H1 (cell line): ENCODE data around the gene DCAF4L1. TPM values are rescaled to one million over a fixed set of nuclear protein-coding genes. Genes with fewer than 3 reads are reported as not detected.

Experiments
- BACH1 ChIP-seq: IDR thresholded peaks from 2 replicates; pipeline ENCODE4 v1.6.1; 2012; ENCODE audit warnings: low read length, improper control_type of control experiment
- CTBP2 ChIP-seq: IDR thresholded peaks from 2 replicates; pipeline ENCODE4 v1.7.0; 2011; ENCODE audit warnings: borderline replicate concordance, mild to moderate bottlenecking, moderate library complexity, mixed read lengths, low read length; ENCODE audit not compliant: insufficient read depth, insufficient read length
- EGR1 ChIP-seq: IDR thresholded peaks from 2 replicates; pipeline ENCODE4 v1.6.1; 2011; ENCODE audit warnings: low read depth, low read length, borderline replicate concordance
- GABPA ChIP-seq: IDR thresholded peaks from 2 replicates; pipeline ENCODE4 v1.6.1; 2011; ENCODE audit warnings: mild to moderate bottlenecking, low read length, moderate library complexity, borderline replicate concordance; ENCODE audit not compliant: insufficient read depth
- GTF2F1 ChIP-seq: IDR thresholded peaks from 2 replicates; pipeline ENCODE4 v1.6.1; 2012; ENCODE audit warnings: low read depth, low read length, improper control_type of control experiment, borderline replicate concordance
- RXRA ChIP-seq: IDR thresholded peaks from 2 replicates; pipeline ENCODE4 v1.6.1; 2011; ENCODE audit warnings: low read depth, mild to moderate bottlenecking, low read length, moderate library complexity; ENCODE audit not compliant: insufficient read depth
- SIX5 ChIP-seq: IDR thresholded peaks from 2 replicates; pipeline ENCODE4 v1.6.1; 2011; ENCODE audit warnings: mild to moderate bottlenecking, low read depth, low read length
- polyA plus RNA-seq, 7 experiments: library from polyadenylated mRNA; depleted of rRNA in 3 of 7; stranded (reverse) in 5 of 7; unstranded in 2 of 7; fragments of >200 nt in 5 of 7; fragments of 200-250 nt in 2 of 7; gene quantifications; 1 replicate in 5 of 7; 2 replicates in 1 of 7; 4 replicates in 1 of 7; pipeline versions ENCODE4 v1.2.1 to v1.2.3, GENCODE V29; 2011 to 2013; ENCODE audit warnings: missing spikeins in 2 of 7, mixed read lengths in 2 of 7
- total RNA-seq: library from RNA; stranded (reverse); fragmentation: NEBNext Ultra II Directional; extraction: Animal tissue kit (Norgen Biotek cat#: 25700); gene quantifications from 2 replicates; pipeline ENCODE4 v1.2.1, GENCODE V29; 2021
- TF ChIP-seq, protein P1 (sequence below): fragments of 300-600 bp; sonication (generic); IDR thresholded peaks from 2 replicates; pipeline ENCODE4 v1.7.1; 2012; ENCODE audit warnings: low read length, moderate library complexity, mild to moderate bottlenecking, inconsistent platforms; ENCODE audit not compliant: insufficient replicate concordance
- TF ChIP-seq, protein P2 (sequence below): IDR thresholded peaks from 2 replicates; pipeline ENCODE4 v1.6.1; 2012; ENCODE audit warnings: inconsistent platforms

Gene DCAF4L1
- total and polyA plus RNA-seq, 2 of the 8 experiments (the other 6 are each of a cell fraction or from before 2014, with no cell fraction given) = 0.06 to 0.15 TPM

DNA sequence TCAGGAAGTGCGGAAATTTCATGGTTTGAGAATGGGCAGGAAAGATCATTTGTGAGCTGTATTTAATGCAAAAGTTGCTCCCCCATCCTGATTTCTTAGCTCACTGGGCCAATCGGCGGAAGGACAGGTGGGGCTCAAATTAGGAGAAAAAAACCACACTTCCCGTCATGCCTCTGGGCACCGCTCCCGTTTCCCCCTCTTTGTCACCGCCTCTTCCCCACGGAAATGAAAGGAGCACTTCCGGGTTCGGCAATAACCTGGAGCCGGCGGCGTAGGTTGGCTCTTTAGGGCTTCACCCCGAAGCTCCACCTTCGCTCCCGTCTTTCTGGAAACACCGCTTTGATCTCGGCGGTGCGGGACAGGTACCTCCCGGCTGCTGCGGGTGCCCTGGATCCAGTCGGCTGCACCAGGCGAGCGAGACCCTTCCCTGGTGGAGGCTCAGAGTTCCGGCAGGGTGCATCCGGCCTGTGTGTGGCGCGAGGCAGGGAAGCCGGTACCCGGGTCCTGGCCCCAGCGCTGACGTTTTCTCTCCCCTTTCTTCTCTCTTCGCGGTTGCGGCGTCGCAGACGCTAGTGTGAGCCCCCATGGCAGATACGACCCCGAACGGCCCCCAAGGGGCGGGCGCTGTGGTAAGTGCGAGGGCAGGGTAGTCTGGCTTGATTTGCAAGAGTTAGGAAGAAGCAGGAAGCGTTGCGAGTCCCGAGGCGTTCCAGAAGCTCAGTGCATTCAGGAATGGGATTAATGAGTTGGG lies 46.5 kb upstream of the DCAF4L1 start, which contains the start of gene TMEM33 (continued):
- TF ChIP-seq, protein P1, sequence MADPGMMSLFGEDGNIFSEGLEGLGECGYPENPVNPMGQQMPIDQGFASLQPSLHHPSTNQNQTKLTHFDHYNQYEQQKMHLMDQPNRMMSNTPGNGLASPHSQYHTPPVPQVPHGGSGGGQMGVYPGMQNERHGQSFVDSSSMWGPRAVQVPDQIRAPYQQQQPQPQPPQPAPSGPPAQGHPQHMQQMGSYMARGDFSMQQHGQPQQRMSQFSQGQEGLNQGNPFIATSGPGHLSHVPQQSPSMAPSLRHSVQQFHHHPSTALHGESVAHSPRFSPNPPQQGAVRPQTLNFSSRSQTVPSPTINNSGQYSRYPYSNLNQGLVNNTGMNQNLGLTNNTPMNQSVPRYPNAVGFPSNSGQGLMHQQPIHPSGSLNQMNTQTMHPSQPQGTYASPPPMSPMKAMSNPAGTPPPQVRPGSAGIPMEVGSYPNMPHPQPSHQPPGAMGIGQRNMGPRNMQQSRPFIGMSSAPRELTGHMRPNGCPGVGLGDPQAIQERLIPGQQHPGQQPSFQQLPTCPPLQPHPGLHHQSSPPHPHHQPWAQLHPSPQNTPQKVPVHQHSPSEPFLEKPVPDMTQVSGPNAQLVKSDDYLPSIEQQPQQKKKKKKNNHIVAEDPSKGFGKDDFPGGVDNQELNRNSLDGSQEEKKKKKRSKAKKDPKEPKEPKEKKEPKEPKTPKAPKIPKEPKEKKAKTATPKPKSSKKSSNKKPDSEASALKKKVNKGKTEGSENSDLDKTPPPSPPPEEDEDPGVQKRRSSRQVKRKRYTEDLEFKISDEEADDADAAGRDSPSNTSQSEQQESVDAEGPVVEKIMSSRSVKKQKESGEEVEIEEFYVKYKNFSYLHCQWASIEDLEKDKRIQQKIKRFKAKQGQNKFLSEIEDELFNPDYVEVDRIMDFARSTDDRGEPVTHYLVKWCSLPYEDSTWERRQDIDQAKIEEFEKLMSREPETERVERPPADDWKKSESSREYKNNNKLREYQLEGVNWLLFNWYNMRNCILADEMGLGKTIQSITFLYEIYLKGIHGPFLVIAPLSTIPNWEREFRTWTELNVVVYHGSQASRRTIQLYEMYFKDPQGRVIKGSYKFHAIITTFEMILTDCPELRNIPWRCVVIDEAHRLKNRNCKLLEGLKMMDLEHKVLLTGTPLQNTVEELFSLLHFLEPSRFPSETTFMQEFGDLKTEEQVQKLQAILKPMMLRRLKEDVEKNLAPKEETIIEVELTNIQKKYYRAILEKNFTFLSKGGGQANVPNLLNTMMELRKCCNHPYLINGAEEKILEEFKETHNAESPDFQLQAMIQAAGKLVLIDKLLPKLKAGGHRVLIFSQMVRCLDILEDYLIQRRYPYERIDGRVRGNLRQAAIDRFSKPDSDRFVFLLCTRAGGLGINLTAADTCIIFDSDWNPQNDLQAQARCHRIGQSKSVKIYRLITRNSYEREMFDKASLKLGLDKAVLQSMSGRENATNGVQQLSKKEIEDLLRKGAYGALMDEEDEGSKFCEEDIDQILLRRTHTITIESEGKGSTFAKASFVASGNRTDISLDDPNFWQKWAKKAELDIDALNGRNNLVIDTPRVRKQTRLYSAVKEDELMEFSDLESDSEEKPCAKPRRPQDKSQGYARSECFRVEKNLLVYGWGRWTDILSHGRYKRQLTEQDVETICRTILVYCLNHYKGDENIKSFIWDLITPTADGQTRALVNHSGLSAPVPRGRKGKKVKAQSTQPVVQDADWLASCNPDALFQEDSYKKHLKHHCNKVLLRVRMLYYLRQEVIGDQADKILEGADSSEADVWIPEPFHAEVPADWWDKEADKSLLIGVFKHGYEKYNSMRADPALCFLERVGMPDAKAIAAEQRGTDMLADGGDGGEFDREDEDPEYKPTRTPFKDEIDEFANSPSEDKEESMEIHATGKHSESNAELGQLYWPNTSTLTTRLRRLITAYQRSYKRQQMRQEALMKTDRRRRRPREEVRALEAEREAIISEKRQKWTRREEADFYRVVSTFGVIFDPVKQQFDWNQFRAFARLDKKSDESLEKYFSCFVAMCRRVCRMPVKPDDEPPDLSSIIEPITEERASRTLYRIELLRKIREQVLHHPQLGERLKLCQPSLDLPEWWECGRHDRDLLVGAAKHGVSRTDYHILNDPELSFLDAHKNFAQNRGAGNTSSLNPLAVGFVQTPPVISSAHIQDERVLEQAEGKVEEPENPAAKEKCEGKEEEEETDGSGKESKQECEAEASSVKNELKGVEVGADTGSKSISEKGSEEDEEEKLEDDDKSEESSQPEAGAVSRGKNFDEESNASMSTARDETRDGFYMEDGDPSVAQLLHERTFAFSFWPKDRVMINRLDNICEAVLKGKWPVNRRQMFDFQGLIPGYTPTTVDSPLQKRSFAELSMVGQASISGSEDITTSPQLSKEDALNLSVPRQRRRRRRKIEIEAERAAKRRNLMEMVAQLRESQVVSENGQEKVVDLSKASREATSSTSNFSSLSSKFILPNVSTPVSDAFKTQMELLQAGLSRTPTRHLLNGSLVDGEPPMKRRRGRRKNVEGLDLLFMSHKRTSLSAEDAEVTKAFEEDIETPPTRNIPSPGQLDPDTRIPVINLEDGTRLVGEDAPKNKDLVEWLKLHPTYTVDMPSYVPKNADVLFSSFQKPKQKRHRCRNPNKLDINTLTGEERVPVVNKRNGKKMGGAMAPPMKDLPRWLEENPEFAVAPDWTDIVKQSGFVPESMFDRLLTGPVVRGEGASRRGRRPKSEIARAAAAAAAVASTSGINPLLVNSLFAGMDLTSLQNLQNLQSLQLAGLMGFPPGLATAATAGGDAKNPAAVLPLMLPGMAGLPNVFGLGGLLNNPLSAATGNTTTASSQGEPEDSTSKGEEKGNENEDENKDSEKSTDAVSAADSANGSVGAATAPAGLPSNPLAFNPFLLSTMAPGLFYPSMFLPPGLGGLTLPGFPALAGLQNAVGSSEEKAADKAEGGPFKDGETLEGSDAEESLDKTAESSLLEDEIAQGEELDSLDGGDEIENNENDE = no peak
- TF ChIP-seq BACH1 (no peak), CTBP2 (peak; percentile 59), RXRA (no peak), GABPA (peak; percentile 93; the same call in 1 of the 2 replicates), SIX5 (peak; percentile 62; the same call in 1 of the 2 replicates), GTF2F1 (peak; percentile 68; the same call in 1 of the 2 replicates), EGR1 (0 out of 2 replicates have a peak, but pooled peaks have one; percentile 47)
- TF ChIP-seq, protein P2, sequence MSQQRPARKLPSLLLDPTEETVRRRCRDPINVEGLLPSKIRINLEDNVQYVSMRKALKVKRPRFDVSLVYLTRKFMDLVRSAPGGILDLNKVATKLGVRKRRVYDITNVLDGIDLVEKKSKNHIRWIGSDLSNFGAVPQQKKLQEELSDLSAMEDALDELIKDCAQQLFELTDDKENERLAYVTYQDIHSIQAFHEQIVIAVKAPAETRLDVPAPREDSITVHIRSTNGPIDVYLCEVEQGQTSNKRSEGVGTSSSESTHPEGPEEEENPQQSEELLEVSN = 0 out of 2 replicates have a peak, but pooled peaks have one; percentile 25
